HUES48 (cell line): ENCODE data around the gene HEY2.
"Not testable (repeated sequence)": the region's sequence is repeated elsewhere in the genome, so short reads cannot be mapped to it uniquely, and the experiment has no call there.

Experiments used
- H3K27ac ChIP-seq: one replicate; pipeline ENCODE4 v1.7.0; 2013; ENCODE audit warnings: low read depth, low read length, inconsistent platforms
- H3K27me3 ChIP-seq: 2 replicates; pipeline ENCODE4 v1.6.1; 2013; ENCODE audit warnings: mild to moderate bottlenecking, low read length; ENCODE audit not compliant: control insufficient read depth, insufficient read depth
- H3K36me3 ChIP-seq: 2 replicates; pipeline ENCODE4 v1.6.1; 2013; ENCODE audit warnings: low read length; ENCODE audit not compliant: control insufficient read depth, insufficient read depth
- H3K4me1 ChIP-seq: 2 replicates; pipeline ENCODE4 v1.6.1; 2013; ENCODE audit warnings: mild to moderate bottlenecking, low read length; ENCODE audit not compliant: control insufficient read depth, insufficient read depth
- H3K4me3 ChIP-seq: 2 replicates; pipeline ENCODE4 v1.5.1; 2013; ENCODE audit warnings: mild to moderate bottlenecking, low read depth, low read length
- H3K9ac ChIP-seq: 2 replicates; pipeline ENCODE4 v1.6.1; 2013; ENCODE audit warnings: mild to moderate bottlenecking, low read depth, low read length, moderate library complexity
- H3K9me3 ChIP-seq: 2 replicates; pipeline ENCODE4 v1.6.1; 2013; ENCODE audit warnings: low read length; ENCODE audit not compliant: control insufficient read depth, insufficient read depth

HEY2 gene

DNA sequence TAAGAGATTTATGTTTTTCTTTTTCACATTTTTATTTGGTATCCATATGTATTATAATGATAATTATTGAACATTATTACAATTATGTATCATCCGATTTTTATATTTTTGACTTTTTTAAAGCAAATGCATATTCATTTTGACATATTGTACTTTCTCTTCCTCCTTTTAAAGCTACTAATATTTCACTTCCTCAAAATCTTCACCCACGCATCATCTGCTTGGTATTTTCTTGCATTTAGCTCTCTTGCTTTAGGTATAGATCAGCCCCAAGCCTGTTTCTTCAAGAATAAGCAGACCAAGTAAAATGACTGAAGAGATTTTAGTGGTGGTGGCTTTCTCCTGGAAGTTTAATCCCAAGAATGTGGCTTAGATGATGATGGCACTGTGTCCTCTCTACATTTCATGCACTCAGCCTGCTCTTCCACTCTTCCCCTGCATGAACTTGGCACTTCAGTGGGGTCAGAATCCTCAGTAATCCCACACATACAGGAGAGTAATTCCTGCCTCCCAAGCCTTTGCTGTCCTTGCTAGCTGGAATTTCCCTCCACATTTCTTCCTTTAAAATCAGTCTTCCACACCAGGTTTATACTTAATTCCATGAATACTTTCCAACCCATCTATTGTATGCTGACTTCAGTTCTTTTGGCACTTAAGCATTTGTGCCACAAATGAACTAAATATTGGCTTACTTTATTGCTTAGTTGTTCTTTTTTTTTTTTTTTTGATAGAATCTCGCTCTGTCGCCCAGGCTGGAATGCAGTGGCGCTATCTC, 49.5 kb downstream of the HEY2 start:
- Histone ChIP-seq H3K4me3 (no peak overlapping the region), H3K27ac (no peak overlapping the region), H3K27me3 (no peaks in the 10 kb centered on the region), H3K36me3 (no peaks in the 10 kb centered on the region), H3K9me3 (no peaks in the 10 kb centered on the region), H3K9ac (no peak overlapping the region), H3K4me1 (0 out of 2 replicates have a peak, but pooled peaks cover 2% of the 10 kb centered on the region)

DNA sequence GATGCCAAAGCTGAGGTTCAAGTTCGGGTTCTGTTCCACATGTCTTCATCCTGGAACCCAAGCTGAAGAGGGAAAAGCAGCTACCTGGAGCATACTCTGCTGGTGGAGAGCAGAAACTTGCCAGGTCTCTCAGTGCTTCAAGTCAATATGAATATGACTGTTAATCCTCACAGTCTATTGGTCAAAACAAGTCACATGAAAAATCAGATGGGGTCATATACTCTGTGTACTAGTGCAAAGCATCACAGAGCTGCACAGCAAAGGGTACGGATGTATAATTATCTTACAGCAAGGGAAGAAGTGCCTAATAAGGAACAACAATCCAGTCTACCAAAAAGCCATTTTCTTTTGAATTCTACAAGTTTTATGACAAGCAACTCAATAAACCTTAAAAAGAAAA, 53.0 kb downstream of the HEY2 start:
- Histone ChIP-seq H3K4me1 (0 out of 2 replicates have a peak, but pooled peaks cover 2% of the 10 kb centered on the region), H3K36me3 (no peaks in the 10 kb centered on the region), H3K27ac (no peak overlapping the region), H3K4me3 (no peak overlapping the region), H3K27me3 (no peaks in the 10 kb centered on the region), H3K9me3 (no peaks in the 10 kb centered on the region), H3K9ac (no peak overlapping the region)

DNA sequence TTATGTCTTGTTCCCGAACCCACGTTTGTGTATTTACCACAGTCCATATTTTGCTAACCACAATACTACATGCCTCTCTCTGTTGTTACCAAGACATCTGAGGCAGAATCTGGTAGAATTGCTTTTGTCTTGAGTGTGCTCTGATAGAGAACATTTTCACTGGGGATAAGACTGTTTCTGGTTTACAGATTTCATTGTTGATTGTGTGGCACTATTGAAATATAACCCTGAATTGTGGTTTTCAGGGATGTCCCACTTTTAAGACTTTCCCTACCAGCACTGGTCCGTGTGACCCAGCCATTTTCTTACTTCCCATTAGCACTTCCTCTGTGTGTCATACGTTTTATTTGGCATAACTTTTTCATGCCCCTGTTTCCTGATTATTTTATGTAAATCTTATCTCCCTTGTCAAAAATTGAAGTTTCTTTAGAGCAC, 53.5 kb downstream of the HEY2 start:
- Histone ChIP-seq H3K36me3 (no peaks in the 10 kb centered on the region), H3K9ac (no peak overlapping the region), H3K27ac (no peak overlapping the region), H3K27me3 (no peaks in the 10 kb centered on the region), H3K4me1 (0 out of 2 replicates have a peak, but pooled peaks cover 2% of the 10 kb centered on the region), H3K9me3 (no peaks in the 10 kb centered on the region), H3K4me3 (no peak overlapping the region)

DNA sequence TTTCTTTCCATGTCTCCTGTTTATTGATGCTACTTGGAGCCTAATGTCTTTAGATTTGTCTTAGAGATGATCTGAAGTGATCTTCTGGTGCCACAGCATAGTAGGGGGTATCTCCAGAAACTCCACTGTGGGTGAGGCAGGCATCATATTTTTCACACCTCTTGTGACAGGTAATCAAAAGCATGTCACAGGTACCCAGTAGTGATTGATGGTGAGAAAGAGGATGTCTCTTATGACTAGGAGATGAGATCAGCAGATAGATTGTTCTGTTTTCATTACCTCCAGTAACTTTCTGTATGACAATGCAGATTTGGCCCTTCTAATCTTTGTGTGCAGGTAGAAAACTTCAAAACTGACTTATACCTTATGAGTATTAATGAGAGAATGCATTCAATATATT, 54.8 kb downstream of the HEY2 start:
- H3K27ac ChIP-seq, result no peak overlapping the region
- no peaks in the 10 kb centered on the region for H3K36me3 ChIP-seq
- no peaks in the 10 kb centered on the region for H3K4me1 ChIP-seq
- no peak overlapping the region for H3K9ac ChIP-seq
- H3K4me3 ChIP-seq, result no peak overlapping the region
- no peaks in the 10 kb centered on the region for H3K27me3 ChIP-seq
- H3K9me3 ChIP-seq, result no peaks in the 10 kb centered on the region

DNA sequence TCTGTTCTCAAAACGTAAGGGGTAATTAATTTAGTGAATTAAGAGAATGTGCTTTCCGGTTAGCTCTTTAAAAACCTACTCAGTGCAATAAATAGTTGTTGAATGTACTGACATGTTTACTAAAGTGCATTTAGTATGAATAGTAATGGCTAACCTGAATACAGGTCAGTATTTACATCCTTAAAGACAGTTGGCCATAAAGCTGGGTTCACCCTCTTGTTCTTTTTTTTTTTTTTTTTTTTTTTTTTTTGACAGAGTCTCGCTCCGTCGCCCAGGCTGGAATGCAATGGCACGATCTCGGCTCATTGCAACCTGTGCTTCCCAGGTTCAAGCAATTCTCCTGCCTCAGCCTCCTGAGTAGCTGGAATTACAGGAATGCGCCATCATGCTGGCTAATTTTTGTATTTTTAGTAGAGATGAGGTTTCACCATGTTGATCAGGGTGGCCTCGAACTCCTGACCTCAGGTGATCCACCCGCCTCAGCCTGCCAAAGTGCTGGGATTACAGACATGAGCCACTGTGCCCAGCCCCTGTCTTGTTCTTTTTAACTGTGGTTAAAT, 55.5 kb downstream of the HEY2 start:
- not testable (repeated sequence) for H3K9me3 ChIP-seq, H3K27ac ChIP-seq, H3K27me3 ChIP-seq, H3K36me3 ChIP-seq, H3K9ac ChIP-seq, H3K4me3 ChIP-seq, H3K4me1 ChIP-seq

DNA sequence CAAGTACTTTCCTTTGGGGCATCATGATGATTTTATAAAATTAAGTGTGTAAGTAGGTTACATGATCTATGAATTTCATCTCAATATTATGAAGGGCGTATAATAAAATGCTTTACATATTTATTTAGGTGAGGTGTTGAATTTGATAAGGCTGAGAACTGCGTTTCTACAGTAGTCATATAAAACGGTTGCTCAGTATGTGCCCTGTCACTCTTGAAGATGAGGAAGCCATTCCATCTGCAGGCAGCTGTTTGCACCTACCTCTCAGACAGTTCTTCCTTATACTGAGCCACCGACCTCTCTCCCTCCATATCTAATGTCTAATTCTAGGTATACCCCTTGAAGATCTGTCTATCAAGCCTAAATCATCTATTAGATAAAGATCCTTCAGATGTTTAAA, 57.4 kb downstream of the HEY2 start:
- no peaks in the 10 kb centered on the region for H3K27me3 ChIP-seq
- no peak overlapping the region for H3K27ac ChIP-seq
- H3K4me1 ChIP-seq, result no peaks in the 10 kb centered on the region

DNA sequence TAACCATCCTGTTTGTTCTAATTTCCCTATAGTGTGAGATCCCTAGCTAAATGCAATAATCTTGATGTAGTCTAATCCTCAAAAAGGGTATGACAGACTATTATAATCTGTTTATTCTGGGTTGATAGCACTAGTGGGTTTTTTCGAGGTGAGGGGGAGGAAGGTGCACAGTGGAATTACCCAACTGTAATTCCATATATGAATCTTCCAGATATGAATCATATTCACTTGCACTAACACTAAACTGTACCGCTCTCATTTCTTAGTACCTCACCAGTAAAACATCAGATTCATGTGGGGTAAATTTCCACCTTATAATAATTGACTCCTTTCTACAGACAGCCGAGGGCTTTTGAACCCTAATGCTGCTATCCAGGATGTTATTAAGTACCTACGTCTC, 57.9 kb downstream of the HEY2 start:
- Histone ChIP-seq H3K27ac (no peak overlapping the region), H3K36me3 (no peaks in the 10 kb centered on the region), H3K4me3 (no peak overlapping the region), H3K9me3 (no peaks in the 10 kb centered on the region), H3K4me1 (no peaks in the 10 kb centered on the region), H3K9ac (no peak overlapping the region), H3K27me3 (no peaks in the 10 kb centered on the region)

More for the DNA sequence above, 57.4 kb downstream of the HEY2 start:
- Histone ChIP-seq H3K9me3 (no peaks in the 10 kb centered on the region), H3K36me3 (no peaks in the 10 kb centered on the region), H3K9ac (no peak overlapping the region), H3K4me3 (no peak overlapping the region)

DNA sequence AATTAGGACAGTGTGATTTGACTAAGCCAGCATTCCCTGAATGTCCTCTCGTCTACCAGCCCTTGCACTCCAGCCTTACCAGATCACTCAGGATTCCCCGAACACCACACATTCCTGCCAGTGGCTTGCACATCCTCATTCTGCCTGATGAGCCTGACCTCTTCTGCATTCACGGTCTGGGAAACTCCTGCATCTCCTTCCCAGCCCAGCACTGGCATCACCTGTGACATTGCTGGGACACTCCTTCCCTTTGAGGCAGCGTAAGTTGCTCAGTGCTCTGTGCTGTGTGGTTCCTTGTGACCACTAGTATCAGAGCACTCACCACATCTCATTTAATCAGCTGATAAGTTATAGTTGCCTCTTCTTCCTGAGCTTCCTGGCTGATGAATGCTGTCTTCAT, 58.6 kb downstream of the HEY2 start:
- H3K27me3 ChIP-seq, result no peaks in the 10 kb centered on the region
- no peak overlapping the region for H3K9ac ChIP-seq
- no peak overlapping the region for H3K4me3 ChIP-seq
- no peaks in the 10 kb centered on the region for H3K36me3 ChIP-seq
- no peaks in the 10 kb centered on the region for H3K4me1 ChIP-seq
- H3K9me3 ChIP-seq, result no peaks in the 10 kb centered on the region
- H3K27ac ChIP-seq, result no peak overlapping the region

DNA sequence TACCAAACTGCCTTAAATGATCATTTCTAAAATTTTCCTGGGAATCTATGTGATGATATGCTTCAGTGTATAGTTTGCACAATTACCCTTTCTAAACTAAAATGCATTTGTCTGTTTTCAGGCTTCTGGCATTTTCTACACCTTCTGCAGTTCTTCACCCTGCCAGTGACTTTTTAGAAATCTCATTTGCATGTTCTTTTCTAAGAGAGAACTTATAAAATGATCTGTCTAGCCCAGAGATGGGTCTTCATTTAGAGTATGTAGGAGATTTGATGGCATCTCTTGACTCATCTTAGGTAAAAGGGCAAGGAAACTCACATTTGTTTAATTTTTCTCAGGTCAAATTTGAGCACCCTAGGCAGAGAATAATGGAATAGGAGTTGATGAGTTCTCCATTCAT, 59.2 kb downstream of the HEY2 start:
- no peaks in the 10 kb centered on the region for H3K27me3 ChIP-seq
- H3K9ac ChIP-seq, result no peak overlapping the region
- H3K4me3 ChIP-seq, result no peak overlapping the region
- no peaks in the 10 kb centered on the region for H3K36me3 ChIP-seq
- no peaks in the 10 kb centered on the region for H3K4me1 ChIP-seq
- no peaks in the 10 kb centered on the region for H3K9me3 ChIP-seq
- no peak overlapping the region for H3K27ac ChIP-seq

DNA sequence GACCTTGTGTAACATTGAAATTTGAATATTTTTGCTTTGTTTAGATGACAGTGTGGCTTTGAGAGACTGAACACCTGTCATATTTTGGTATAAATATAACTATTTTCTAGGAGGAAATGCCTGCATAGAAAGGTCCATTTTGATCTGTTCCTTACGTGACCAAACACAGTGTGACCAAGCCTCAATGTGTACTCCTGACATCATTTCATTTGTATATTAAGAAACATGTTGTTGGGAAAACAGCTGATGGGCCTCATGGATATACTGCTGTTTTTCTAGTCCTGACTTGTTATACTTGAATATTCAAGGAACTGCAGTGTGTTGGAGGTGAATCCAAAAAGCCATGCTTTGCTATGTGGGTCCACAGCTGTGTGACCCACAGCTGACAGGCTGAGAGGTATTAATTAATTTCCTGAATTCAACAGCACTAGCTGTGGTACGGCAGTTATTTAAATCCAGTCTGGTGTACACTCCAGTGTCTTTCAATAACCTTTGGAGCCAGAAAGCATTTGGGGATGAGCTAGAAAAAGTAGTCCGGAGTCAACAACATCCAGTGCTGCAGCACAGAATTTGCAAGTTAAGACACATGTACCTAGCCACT, 60.2 kb downstream of the HEY2 start:
- H3K4me3 ChIP-seq, result no peak overlapping the region
- no peak overlapping the region for H3K9ac ChIP-seq
- no peaks in the 10 kb centered on the region for H3K9me3 ChIP-seq
- no peak overlapping the region for H3K27ac ChIP-seq
- H3K27me3 ChIP-seq, result no peaks in the 10 kb centered on the region
- H3K4me1 ChIP-seq, result no peaks in the 10 kb centered on the region
- no peaks in the 10 kb centered on the region for H3K36me3 ChIP-seq

DNA sequence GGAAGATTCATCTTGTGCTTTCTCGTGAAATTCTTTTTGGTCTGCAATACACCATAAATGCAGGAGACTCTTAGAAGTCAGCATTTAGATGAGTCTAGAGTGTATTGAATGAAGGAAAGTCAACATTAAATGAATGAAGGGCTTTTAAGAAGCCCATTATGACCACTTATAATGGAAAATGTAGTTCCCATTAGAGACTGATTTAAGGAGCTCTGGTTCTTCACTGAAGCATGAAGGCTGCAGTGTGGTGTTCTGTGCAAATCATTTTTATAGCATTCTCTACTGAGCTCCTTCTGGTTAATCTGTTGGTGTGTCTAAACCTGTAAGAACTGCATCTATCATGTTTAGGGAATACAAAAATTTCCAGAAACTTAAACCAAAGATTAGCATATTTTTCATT, 61.0 kb downstream of the HEY2 start:
- no peaks in the 10 kb centered on the region for H3K27me3 ChIP-seq
- no peaks in the 10 kb centered on the region for H3K9me3 ChIP-seq
- H3K27ac ChIP-seq, result no peak overlapping the region
- no peak overlapping the region for H3K9ac ChIP-seq
- no peak overlapping the region for H3K4me3 ChIP-seq
- no peaks in the 10 kb centered on the region for H3K36me3 ChIP-seq
- H3K4me1 ChIP-seq, result no peaks in the 10 kb centered on the region
